ENCODE measurements around the gene KRTAP5-2.
A peak's percentile ranks its signal among the peaks of the same experiment; 100 is the strongest.

The KRTAP5-2 gene

DNA sequence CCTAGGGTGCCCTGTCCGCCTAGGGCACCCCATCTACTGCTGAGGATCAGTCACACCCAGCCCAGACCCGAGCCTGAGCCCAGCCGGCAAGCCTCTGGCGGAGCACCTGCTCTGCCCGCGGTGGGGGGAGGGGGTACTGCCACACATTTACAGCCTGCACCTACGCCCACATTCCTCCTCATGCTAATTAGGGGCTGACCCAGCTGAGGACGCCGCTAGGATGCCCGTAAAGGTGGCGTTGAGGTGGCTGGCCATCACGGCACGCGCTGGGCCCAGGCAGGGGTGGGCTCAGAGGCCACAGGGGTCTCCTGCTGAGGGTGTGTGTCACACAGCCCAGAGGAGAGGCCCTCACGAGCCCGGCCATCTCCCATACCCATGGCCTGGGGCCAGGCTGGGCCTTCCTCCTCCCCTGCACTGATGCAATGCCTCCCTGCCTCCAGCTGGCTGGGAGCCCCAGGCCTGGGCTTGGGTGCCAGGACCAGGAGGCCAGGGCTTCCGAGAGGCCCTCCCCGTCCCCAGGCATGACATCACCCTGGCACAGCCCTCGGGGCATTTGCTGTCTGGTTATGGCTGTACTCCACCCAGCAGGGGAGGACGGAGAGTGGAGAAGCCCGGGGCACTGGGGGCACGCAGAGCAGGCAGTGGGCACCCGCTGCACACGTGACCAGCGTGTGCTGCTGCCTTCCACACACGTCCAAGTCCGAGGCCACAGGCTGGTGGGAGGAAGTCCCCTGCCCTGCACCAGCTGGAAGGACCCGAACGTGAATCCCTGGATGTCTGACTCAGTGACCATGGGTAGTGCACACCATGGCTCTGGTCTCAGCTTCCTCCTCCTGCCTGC is 38.8 kb downstream of the KRTAP5-2 start:
- H3K4me3 ChIP-seq (ENCODE audit: low read length), result no peak overlapping the region
- TF ChIP-seq, protein P1, sequence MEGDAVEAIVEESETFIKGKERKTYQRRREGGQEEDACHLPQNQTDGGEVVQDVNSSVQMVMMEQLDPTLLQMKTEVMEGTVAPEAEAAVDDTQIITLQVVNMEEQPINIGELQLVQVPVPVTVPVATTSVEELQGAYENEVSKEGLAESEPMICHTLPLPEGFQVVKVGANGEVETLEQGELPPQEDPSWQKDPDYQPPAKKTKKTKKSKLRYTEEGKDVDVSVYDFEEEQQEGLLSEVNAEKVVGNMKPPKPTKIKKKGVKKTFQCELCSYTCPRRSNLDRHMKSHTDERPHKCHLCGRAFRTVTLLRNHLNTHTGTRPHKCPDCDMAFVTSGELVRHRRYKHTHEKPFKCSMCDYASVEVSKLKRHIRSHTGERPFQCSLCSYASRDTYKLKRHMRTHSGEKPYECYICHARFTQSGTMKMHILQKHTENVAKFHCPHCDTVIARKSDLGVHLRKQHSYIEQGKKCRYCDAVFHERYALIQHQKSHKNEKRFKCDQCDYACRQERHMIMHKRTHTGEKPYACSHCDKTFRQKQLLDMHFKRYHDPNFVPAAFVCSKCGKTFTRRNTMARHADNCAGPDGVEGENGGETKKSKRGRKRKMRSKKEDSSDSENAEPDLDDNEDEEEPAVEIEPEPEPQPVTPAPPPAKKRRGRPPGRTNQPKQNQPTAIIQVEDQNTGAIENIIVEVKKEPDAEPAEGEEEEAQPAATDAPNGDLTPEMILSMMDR (conservative IDR thresholded peaks at IDR 0.05; ENCODE audit: low read depth, low read length), result peak; percentile 3
- DNase-seq (ENCODE audit: low read depth), result peak; percentile 72

DNA sequence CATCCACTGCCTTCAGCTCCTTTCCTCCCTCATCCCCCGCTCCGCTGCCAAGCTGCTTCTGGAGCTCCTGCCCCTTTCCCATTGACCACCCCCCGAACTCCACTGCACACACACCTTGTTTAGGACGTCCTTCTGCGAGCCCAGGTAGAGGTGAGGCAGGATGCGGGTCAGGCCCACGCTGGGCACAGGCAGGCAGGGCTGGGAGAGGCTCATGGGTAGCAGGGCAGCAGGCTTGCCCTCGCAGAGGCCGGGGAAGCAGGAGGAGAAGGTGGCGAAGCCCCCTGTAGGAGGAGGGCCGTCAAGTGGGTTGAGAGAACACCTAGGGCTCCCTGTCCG is 39.4 kb downstream of the KRTAP5-2 start:
- no peak for DNase-seq (ENCODE audit: low read depth)
- TF ChIP-seq, protein P1 (conservative IDR thresholded peaks at IDR 0.05; ENCODE audit: low read depth, low read length), result no peak
- H3K4me3 ChIP-seq (ENCODE audit: low read length), result no peak overlapping the region

DNA sequence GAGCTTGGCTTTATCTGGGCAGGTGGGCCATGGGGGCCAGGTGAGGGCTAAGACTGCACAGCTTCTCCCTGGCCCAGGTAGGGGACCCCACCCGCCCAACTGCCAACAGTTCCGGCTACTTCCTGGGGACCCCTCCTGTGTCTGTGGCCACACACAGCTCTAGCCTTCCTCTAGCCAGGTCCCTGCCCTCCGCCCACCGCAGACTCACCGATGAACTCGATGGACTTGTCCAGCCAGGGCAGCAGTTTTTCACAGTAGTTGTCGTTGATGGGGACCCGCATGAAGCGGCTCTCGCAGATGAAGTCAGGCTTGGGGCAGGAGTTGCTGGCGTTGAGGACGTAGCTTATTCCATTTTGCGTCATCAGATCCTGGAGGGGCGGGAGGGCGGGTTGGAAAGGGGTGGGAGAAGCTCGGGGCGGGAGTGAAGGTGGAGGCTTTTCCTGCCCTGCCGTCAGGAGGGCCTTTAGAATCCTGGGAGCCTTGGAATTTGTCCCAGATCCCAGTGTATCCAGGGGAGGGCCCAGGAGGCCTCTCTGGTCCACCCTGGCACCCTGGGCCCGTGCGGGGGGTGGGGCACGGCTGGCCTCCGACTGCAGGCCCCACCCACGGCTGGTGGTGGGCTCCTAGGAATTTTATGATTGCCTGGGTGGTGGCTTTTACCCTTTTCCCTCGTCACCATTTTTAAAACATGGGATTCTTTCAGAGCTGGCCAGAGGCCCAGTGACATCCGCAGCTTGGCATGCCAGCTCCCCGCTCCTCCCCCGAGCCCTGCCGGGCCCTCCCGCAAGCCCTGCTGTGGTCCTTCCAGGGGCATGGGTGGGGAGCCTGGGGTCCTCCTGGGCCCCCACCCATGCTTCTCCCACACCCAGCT is 40.0 kb downstream of the KRTAP5-2 start:
- TF ChIP-seq, protein P1 (conservative IDR thresholded peaks at IDR 0.05; ENCODE audit: low read depth, low read length), result no peak
- DNase-seq (ENCODE audit: low read depth), result peak; percentile 62
- H3K4me3 ChIP-seq (ENCODE audit: low read length), result no peak overlapping the region

DNA sequence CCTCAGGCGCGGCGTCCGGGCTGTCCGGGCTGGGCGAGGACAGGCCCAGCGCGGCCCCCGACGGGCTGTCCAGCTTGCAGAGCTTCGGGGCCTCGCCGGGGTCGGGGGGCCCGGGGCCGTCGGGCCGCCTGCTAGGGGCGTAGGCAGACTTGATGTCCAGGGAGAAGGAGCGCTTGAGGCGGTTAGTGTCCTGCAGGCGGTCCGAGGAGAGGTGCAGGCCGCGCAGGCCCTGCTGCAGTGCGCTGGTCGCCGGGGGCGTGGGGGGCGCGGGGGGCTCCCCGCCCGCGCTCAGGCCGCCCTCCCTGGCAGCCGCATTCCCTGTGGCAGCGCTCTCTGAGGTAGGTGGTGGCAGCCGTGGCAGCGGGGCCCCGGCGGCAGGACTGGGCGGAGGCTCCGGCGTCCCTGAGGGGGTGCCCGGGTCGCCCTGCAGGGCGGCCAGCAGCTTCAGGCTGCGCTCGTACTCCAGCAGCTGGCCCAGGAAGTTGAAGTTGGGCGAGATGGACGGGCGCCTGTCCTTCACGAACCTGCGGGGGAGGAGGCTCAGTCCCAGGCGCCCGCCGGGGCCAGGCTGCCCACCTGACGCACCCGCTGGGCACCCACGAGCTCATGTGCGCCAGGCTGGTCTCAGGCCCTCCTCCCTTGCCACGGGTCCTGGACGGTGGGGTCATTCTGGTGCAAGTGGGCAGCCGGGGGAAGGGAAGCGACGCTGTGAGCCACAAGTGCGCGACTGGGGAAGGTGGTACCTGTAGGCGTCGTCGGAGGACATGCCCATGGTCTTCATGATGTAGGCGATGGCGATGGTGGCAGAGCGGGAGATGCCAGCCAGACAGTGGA is 40.8 kb downstream of the KRTAP5-2 start:
- H3K4me3 ChIP-seq (ENCODE audit: low read length), result no peak overlapping the region
- no peak for DNase-seq (ENCODE audit: low read depth)
- TF ChIP-seq, protein P1 (conservative IDR thresholded peaks at IDR 0.05; ENCODE audit: low read depth, low read length), result no peak

DNA sequence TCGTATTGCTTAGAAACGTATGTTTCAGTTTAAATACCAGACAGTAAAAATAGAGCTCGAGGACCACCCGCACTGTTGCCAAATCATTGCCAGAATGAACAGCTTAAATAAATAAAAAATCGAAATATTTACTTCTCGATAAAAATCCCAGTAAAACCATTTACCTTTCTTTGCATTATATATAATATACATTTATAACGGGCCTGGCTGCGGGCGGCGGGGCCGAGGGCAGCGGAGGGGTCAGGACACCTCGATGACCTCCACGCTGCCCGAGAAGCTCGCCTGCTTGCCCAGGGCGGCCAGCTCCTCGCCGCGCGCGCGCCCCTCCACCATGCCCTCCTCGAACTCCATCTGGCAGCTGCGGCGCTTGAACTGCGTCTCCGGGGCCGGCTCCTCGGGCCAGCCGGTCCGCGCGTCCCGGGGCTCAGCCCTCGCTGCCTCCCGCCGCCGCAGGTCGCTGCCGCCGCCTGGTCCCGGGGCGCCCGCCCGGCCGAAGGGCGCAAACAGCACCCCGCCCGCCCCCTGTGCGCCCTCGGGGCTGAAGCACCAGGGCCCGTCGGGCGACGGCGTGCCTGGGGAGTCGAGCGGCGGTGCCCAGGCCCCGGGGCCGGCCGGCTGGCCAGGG is 41.7 kb downstream of the KRTAP5-2 start:
- TF ChIP-seq, protein P1 (conservative IDR thresholded peaks at IDR 0.05; ENCODE audit: low read depth, low read length), result no peak
- no peak for DNase-seq (ENCODE audit: low read depth)
- no peak overlapping the region for H3K4me3 ChIP-seq (ENCODE audit: low read length)

DNA sequence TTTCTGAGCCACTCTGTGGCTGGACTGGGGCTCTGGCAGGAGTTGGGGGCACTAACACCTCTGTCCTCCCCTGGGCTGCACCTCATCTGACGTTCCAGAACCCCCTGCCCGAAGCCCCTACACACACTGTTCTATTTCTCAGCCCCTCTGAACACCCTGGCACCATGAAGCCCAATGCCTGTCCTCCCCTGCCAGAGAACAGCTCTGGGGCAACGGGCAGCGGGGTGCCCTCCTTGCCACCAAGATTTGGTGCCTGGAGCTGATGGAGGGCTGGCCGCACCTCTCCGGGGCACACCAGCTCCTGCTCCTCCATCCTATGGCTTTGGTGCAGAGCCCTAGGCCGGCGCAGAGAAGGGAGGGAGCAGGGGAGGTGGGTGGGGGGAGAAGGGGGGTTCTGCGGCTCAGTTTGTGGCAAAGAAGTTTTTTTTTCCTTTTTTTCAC is 42.4 kb downstream of the KRTAP5-2 start:
- TF ChIP-seq, protein P1 (conservative IDR thresholded peaks at IDR 0.05; ENCODE audit: low read depth, low read length), result no peak
- H3K4me3 ChIP-seq (ENCODE audit: low read length), result no peak overlapping the region
- no peak for DNase-seq (ENCODE audit: low read depth)

Data from retinal pigment epithelial cell (primary cell).